Vagina (tissue), 2 donors: Measurements from ENCODE around the gene CPT1B. TPM values are rescaled to one million over a fixed set of nuclear protein-coding genes. Genes with fewer than 3 reads are reported as not detected.

Experiments
- DNase-seq, 2 donors: peaks; one replicate each; pipeline ENCODE4 v3.0.0-alpha.2; 2017; ENCODE audit errors: extremely low spot score in 2 of 2
- H3K27ac ChIP-seq: fragments of 200-600 bp; sonication (generic); one replicate; pipeline ENCODE4 v1.5.1; 2019
- H3K27me3 ChIP-seq: fragments of 200-600 bp; sonication (generic); one replicate; pipeline ENCODE4 v1.5.1; 2019
- H3K36me3 ChIP-seq, 2 donors: fragments of 200-600 bp; sonication (generic); one replicate each; pipeline ENCODE4 v1.5.1; 2017 to 2019
- H3K4me1 ChIP-seq: fragments of 200-600 bp; sonication (generic); one replicate; pipeline ENCODE4 v1.5.1; 2019
- H3K4me3 ChIP-seq, 2 donors: fragments of 200-600 bp; sonication (generic); 1 replicate in 1 of 2; 2 replicates in 1 of 2; pipeline ENCODE4 v1.5.1; 2016 to 2019
- H3K9me3 ChIP-seq: fragments of 200-600 bp; sonication (generic); one replicate; pipeline ENCODE4 v1.5.1; 2019
- CTCF ChIP-seq, 3 experiments: fragments of 450-650 bp in 2 of 3; fragments of 200-600 bp in 1 of 3; sonication (generic) in 1 of 3; IDR thresholded peaks; one replicate each; pipeline ENCODE4 v1.5.1; 2017 to 2019; ENCODE audit warnings: antibody characterized with exemption in 3 of 3, mild to moderate bottlenecking in 2 of 3, moderate library complexity in 2 of 3
- POLR2A ChIP-seq, 2 donors: fragments of 450-650 bp; IDR thresholded peaks; one replicate each; pipeline ENCODE4 v1.6.1; 2017; ENCODE audit warnings: antibody characterized with exemption in 2 of 2, mild to moderate bottlenecking in 2 of 2, moderate library complexity in 2 of 2
- POLR2AphosphoS5 ChIP-seq, 2 donors: sonication (generic); formaldehyde crosslinking; IDR thresholded peaks; one replicate each; pipeline ENCODE4 v1.9.0; 2017; ENCODE audit warnings: antibody characterized with exemption in 2 of 2, mild to moderate bottlenecking in 2 of 2, low read depth in 1 of 2; ENCODE audit not compliant: insufficient read depth in 1 of 2
- intact Hi-C: fragments of 100-400 bp; cut with DNase I; formaldehyde crosslinking; loops from one replicate; pipeline ENCODE4 v1.15.1; 2023
- total RNA-seq: library from RNA; depleted of rRNA; stranded (reverse); fragments of >200 nt; gene quantifications from one replicate; pipeline ENCODE4 v1.2.3, GENCODE V29; 2016

CPT1B gene
- total RNA-seq, 1 donor from 2014 or later = 29.2 TPM

DNA sequence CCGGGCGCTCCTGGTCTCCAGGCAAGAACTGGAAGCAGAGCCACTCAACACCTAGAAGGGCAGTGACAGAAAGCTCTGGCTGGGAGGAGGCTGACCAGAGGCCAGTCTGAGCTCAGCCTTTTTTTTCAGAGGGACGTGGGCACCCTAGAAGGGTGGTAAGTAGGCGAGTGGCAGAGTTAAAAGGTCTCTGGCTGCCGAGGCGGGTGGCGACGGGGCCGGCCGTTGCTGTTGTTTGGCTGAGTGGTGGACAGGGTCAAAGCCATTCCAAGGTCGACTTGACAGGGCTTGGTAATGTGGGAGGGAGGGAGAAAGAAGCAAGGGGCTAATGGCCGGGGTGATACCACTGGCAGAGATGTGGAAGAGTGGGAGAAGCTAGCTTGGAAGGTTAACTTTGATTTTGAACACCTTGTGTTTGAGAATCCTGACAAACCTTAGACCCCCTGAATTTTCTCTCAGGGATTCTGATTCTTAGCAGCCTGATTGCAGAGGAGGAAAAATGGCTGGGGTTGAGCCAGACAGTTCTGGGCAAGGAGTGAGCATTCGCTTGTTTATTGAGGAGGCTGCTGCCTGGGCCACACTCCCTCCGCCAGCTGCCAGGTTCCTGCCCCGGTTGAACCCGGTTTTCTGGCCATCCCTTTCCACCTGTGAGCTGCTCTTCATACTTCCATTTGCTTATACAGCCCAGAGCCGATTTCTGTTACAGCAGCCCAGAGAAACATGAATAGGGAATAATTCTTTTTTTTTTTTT, 14.6 kb downstream of the CPT1B start:
- H3K27ac ChIP-seq = peak overlapping the region; percentile 9
- intact Hi-C loops = no loop called here
- no peaks in the 10 kb centered on the region for H3K27me3 ChIP-seq
- H3K9me3 ChIP-seq = no peaks in the 10 kb centered on the region
- no peak for DNase-seq
- H3K36me3 ChIP-seq = no peaks in the 10 kb centered on the region
- peaks cover 17% of the 10 kb centered on the region for H3K4me1 ChIP-seq
- no peak for TF ChIP-seq CTCF (IDR thresholded peaks at IDR 0.05)
- TF ChIP-seq POLR2A (IDR thresholded peaks at IDR 0.05) = no peak
- no peak for TF ChIP-seq POLR2AphosphoS5 (IDR thresholded peaks at IDR 0.05; ENCODE audit: insufficient read depth in 1 of 2, low read depth in 1 of 2)
- peak overlapping the region; percentile 50 to 55 for H3K4me3 ChIP-seq

DNA sequence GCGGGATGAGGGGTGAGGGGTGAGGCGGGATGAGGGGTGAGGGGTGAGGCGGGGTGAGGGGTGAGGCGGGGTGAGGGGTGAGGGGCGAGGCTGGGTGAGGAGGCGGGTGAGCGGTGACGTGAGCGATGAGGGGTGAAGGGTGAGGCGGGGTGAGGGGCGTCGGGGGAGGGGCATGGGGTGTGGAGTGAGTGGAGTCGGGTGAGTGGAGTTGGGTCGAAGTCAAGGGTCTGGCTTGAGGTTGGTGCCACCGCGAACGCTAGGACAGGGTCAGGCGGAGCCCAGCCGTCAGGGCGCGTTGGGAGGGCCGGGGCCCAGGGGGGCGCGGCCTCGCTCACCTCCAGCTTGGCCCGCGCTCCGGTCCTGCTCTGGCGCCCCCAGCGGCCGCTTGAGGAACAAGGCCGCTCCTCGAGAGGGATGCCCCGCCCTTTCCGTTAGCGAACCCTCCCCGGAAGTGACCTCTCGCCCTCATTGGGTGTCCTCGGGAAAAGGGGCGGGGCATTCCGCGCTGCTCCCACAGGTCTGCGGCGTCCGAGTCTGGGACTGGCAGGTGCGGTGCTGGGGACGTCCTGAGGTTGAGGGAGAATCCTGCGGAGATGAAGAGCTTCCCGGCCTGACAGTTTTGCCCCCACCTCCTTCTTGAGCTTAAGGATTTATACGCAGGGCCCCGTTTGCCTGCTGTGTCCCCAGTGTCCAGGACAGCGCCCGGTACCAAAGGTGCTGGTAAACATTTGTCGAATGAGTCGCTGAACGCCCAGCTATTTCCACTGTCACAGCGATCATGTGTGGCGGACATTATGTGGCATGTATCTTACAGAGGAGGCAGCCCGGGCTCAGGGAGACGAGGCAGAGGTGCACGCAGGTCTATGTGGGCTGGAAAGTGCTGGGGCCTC, 15.5 kb downstream of the CPT1B start, which contains the start of gene SYCE3:
SYCE3 (minus strand) TSS at position 397 of the 890 bp plus-strand sequence. CDS start 6,514 bp downstream, outside the sequence.
- peaks cover 17% of the 10 kb centered on the region for H3K4me1 ChIP-seq
- peak within 1 kb of the TSS; percentile 50 to 55 for H3K4me3 ChIP-seq
- peak within 1 kb of the TSS; percentile 9 for H3K27ac ChIP-seq
- intact Hi-C loops = no loop called here
- TF ChIP-seq POLR2A (IDR thresholded peaks at IDR 0.05) = peak in 1 of 2 donors; percentile 13
- peak; percentile 79 to 91 (median 86) for TF ChIP-seq CTCF (IDR thresholded peaks at IDR 0.05)
- TF ChIP-seq POLR2AphosphoS5 (IDR thresholded peaks at IDR 0.05; ENCODE audit: insufficient read depth in 1 of 2, low read depth in 1 of 2) = peak; percentile 78 to 81
- H3K9me3 ChIP-seq = no peaks in the 10 kb centered on the region
- DNase-seq = no peak
- no peaks in the 10 kb centered on the region for H3K36me3 ChIP-seq
- H3K27me3 ChIP-seq = no peaks in the 10 kb centered on the region

- Histone ChIP-seq H3K9me3 (no peaks in the 10 kb centered on the region), H3K27me3 (no peaks in the 10 kb centered on the region), H3K36me3 (no peaks in the 10 kb centered on the region), H3K4me1 (peaks cover 17% of the 10 kb centered on the region), H3K4me3 (no peak overlapping the region), H3K27ac (no peak overlapping the region)
- intact Hi-C loops = no loop called here
- DNase-seq = no peak
- TF ChIP-seq CTCF (IDR thresholded peaks at IDR 0.05) (no peak), POLR2A (IDR thresholded peaks at IDR 0.05) (no peak), POLR2AphosphoS5 (IDR thresholded peaks at IDR 0.05; ENCODE audit: insufficient read depth in 1 of 2, low read depth in 1 of 2) (no peak)
Measured at GRCh38 chr22:50561401-50562358, 16.5 kb downstream of the CPT1B start.

- no peak for DNase-seq
Measured at GRCh38 chr22:50560034-50560433, 18.2 kb downstream of the CPT1B start.

GRCh38 chr22:50556703-50557102, 21.5 kb downstream of the CPT1B start:
- Histone ChIP-seq H3K27ac (no peak overlapping the region), H3K36me3 (no peaks in the 10 kb centered on the region), H3K4me1 (no peaks in the 10 kb centered on the region), H3K27me3 (no peaks in the 10 kb centered on the region), H3K4me3 (no peak overlapping the region), H3K9me3 (no peaks in the 10 kb centered on the region)
- intact Hi-C loops = loop anchor here (2.0 kb wide), 1 partner anchor 48 kb away; no protein-coding TSS in a partner anchor
- TF ChIP-seq POLR2A (IDR thresholded peaks at IDR 0.05) = no peak
- no peak for TF ChIP-seq CTCF (IDR thresholded peaks at IDR 0.05)
- TF ChIP-seq POLR2AphosphoS5 (IDR thresholded peaks at IDR 0.05; ENCODE audit: insufficient read depth in 1 of 2, low read depth in 1 of 2) = no peak
- DNase-seq = no peak

More at GRCh38 chr22:50560034-50560433, 18.2 kb downstream of the CPT1B start:
- Histone ChIP-seq H3K36me3 (no peaks in the 10 kb centered on the region), H3K4me3 (no peak overlapping the region), H3K4me1 (peaks cover 17% of the 10 kb centered on the region), H3K27me3 (no peaks in the 10 kb centered on the region), H3K27ac (no peak overlapping the region), H3K9me3 (no peaks in the 10 kb centered on the region)
- no peak for TF ChIP-seq POLR2A (IDR thresholded peaks at IDR 0.05)
- intact Hi-C loops = no loop called here
